HUES6 (cell line): ENCODE measurements around the gene DYNC2H1.

Source experiments
- H3K27ac ChIP-seq: 2 replicates; pipeline ENCODE4 v1.7.0; 2013; ENCODE audit warnings: low read depth, mild to moderate bottlenecking, low read length, inconsistent platforms
- H3K27me3 ChIP-seq: 2 replicates; pipeline ENCODE4 v1.6.1; 2013; ENCODE audit warnings: low read length; ENCODE audit not compliant: control insufficient read depth, insufficient read depth
- H3K36me3 ChIP-seq: 2 replicates; pipeline ENCODE4 v1.6.1; 2013; ENCODE audit warnings: low read length; ENCODE audit not compliant: control insufficient read depth, insufficient read depth
- H3K4me1 ChIP-seq: 2 replicates; pipeline ENCODE4 v1.6.1; 2013; ENCODE audit warnings: low read length; ENCODE audit not compliant: control insufficient read depth, insufficient read depth
- H3K4me3 ChIP-seq: 2 replicates; pipeline ENCODE4 v1.5.1; 2013; ENCODE audit warnings: low read depth, low read length
- H3K9ac ChIP-seq: one replicate; pipeline ENCODE4 v1.6.1; 2013; ENCODE audit warnings: mild to moderate bottlenecking, low read length
- H3K9me3 ChIP-seq: 2 replicates; pipeline ENCODE4 v1.6.1; 2013; ENCODE audit warnings: low read depth, low read length; ENCODE audit not compliant: control insufficient read depth, insufficient read depth

DYNC2H1 gene

GRCh38 chr11:103332409-103332808, 223.2 kb downstream of the DYNC2H1 start:
- Histone ChIP-seq H3K9ac (no peak overlapping the region), H3K36me3 (no peaks in the 10 kb centered on the region), H3K4me1 (peaks cover 4% of the 10 kb centered on the region; the same call in 1 of the 2 replicates), H3K4me3 (no peak overlapping the region), H3K27me3 (no peaks in the 10 kb centered on the region), H3K9me3 (no peaks in the 10 kb centered on the region), H3K27ac (no peak overlapping the region)

- H3K4me1 ChIP-seq: peaks cover 8% of the 10 kb centered on the region; the same call in 1 of the 2 replicates
- 0 out of 2 replicates have a peak, but pooled peaks cover 6% of the 10 kb centered on the region for H3K9me3 ChIP-seq
- H3K4me3 ChIP-seq: no peak overlapping the region
- H3K9ac ChIP-seq: no peak overlapping the region
- no peaks in the 10 kb centered on the region for H3K36me3 ChIP-seq
- H3K27me3 ChIP-seq: no peaks in the 10 kb centered on the region
- H3K27ac ChIP-seq: no peak overlapping the region
Measured at GRCh38 chr11:103338621-103339484, 229.6 kb downstream of the DYNC2H1 start.

- Histone ChIP-seq H3K4me1 (peaks cover 8% of the 10 kb centered on the region; the same call in 1 of the 2 replicates), H3K27me3 (no peaks in the 10 kb centered on the region), H3K4me3 (no peak overlapping the region), H3K9ac (no peak overlapping the region), H3K27ac (no peak overlapping the region), H3K9me3 (0 out of 2 replicates have a peak, but pooled peaks cover 6% of the 10 kb centered on the region), H3K36me3 (no peaks in the 10 kb centered on the region)
Measured at GRCh38 chr11:103339485-103339857, 230.2 kb downstream of the DYNC2H1 start.

GRCh38 chr11:103340956-103341355, 231.7 kb downstream of the DYNC2H1 start:
- H3K4me3 ChIP-seq: no peak overlapping the region
- H3K9me3 ChIP-seq: 0 out of 2 replicates have a peak, but pooled peaks cover 6% of the 10 kb centered on the region
- H3K27me3 ChIP-seq: no peaks in the 10 kb centered on the region
- no peaks in the 10 kb centered on the region for H3K36me3 ChIP-seq
- no peak overlapping the region for H3K27ac ChIP-seq
- H3K4me1 ChIP-seq: peaks cover 8% of the 10 kb centered on the region; the same call in 1 of the 2 replicates
- H3K9ac ChIP-seq: no peak overlapping the region

GRCh38 chr11:103344886-103345285, 235.7 kb downstream of the DYNC2H1 start:
- Histone ChIP-seq H3K27me3 (no peaks in the 10 kb centered on the region), H3K9me3 (0 out of 2 replicates have a peak, but pooled peaks cover 6% of the 10 kb centered on the region), H3K4me3 (no peak overlapping the region), H3K9ac (no peak overlapping the region), H3K4me1 (peaks cover 1% of the 10 kb centered on the region; the same call in 1 of the 2 replicates), H3K27ac (no peak overlapping the region), H3K36me3 (no peaks in the 10 kb centered on the region)

GRCh38 chr11:103349595-103349994, 240.4 kb downstream of the DYNC2H1 start:
- H3K4me1 ChIP-seq: no peaks in the 10 kb centered on the region

GRCh38 chr11:103354656-103355055, 245.4 kb downstream of the DYNC2H1 start:
- H3K4me1 ChIP-seq: peaks cover 5% of the 10 kb centered on the region; the same call in 1 of the 2 replicates
- H3K27me3 ChIP-seq: no peaks in the 10 kb centered on the region
- H3K27ac ChIP-seq: no peak overlapping the region
- H3K36me3 ChIP-seq: no peaks in the 10 kb centered on the region
- H3K9me3 ChIP-seq: no peaks in the 10 kb centered on the region
- no peak overlapping the region for H3K4me3 ChIP-seq
- H3K9ac ChIP-seq: no peak overlapping the region

More at GRCh38 chr11:103349595-103349994, 240.4 kb downstream of the DYNC2H1 start:
- H3K27me3 ChIP-seq: no peaks in the 10 kb centered on the region
- no peak overlapping the region for H3K27ac ChIP-seq
- H3K9me3 ChIP-seq: no peaks in the 10 kb centered on the region
- H3K36me3 ChIP-seq: no peaks in the 10 kb centered on the region
- no peak overlapping the region for H3K9ac ChIP-seq
- H3K4me3 ChIP-seq: no peak overlapping the region

- peaks cover 5% of the 10 kb centered on the region; the same call in 1 of the 2 replicates for H3K4me1 ChIP-seq
- no peak overlapping the region for H3K4me3 ChIP-seq
- H3K27me3 ChIP-seq: no peaks in the 10 kb centered on the region
- no peak overlapping the region for H3K27ac ChIP-seq
- no peak overlapping the region for H3K9ac ChIP-seq
- no peaks in the 10 kb centered on the region for H3K36me3 ChIP-seq
- no peaks in the 10 kb centered on the region for H3K9me3 ChIP-seq
Measured at GRCh38 chr11:103358251-103358650, 249.0 kb downstream of the DYNC2H1 start.

- peaks cover 5% of the 10 kb centered on the region; the same call in 1 of the 2 replicates for H3K4me1 ChIP-seq
- no peaks in the 10 kb centered on the region for H3K27me3 ChIP-seq
- no peak overlapping the region for H3K4me3 ChIP-seq
- H3K9me3 ChIP-seq: no peaks in the 10 kb centered on the region
- no peak overlapping the region for H3K27ac ChIP-seq
- no peak overlapping the region for H3K9ac ChIP-seq
- no peaks in the 10 kb centered on the region for H3K36me3 ChIP-seq
Measured at GRCh38 chr11:103359216-103359615, 250.0 kb downstream of the DYNC2H1 start.

- H3K4me3 ChIP-seq: no peak overlapping the region
- H3K9ac ChIP-seq: no peak overlapping the region
- H3K36me3 ChIP-seq: no peaks in the 10 kb centered on the region
- H3K4me1 ChIP-seq: no peaks in the 10 kb centered on the region
- no peak overlapping the region for H3K27ac ChIP-seq
- H3K9me3 ChIP-seq: no peaks in the 10 kb centered on the region
- H3K27me3 ChIP-seq: no peaks in the 10 kb centered on the region
Measured at GRCh38 chr11:103364687-103365086, 255.5 kb downstream of the DYNC2H1 start.

- Histone ChIP-seq H3K27me3 (no peaks in the 10 kb centered on the region), H3K9ac (no peak overlapping the region), H3K4me1 (no peaks in the 10 kb centered on the region), H3K36me3 (no peaks in the 10 kb centered on the region), H3K9me3 (no peaks in the 10 kb centered on the region; the same call in 1 of the 2 replicates), H3K4me3 (no peak overlapping the region), H3K27ac (no peak overlapping the region)
Measured at GRCh38 chr11:103367650-103368049, 258.4 kb downstream of the DYNC2H1 start.
